NB4 (cell line): Measurements from ENCODE around the gene STT3B.
A peak's percentile ranks its signal among the peaks of the same experiment; 100 is the strongest.

Experiments
- DNase-seq: peaks from one replicate; pipeline ENCODE4 v3.0.0; 2010; ENCODE audit warnings: low read depth
- H3K4me3 ChIP-seq: one replicate; pipeline ENCODE4 v1.5.1; 2011; ENCODE audit warnings: mild to moderate bottlenecking, low read depth, low read length, moderate library complexity
- MYC ChIP-seq: IDR thresholded peaks from 2 replicates; pipeline ENCODE4 v1.6.1; 2011; ENCODE audit warnings: low read depth, low read length
- POLR2A ChIP-seq: IDR thresholded peaks from 2 replicates; pipeline ENCODE4 v1.6.1; 2011; ENCODE audit warnings: mild to moderate bottlenecking; ENCODE audit not compliant: insufficient read length; ENCODE audit errors: extremely low read depth
- TF ChIP-seq, protein P1 (sequence below): IDR thresholded peaks from 2 replicates; pipeline ENCODE4 v1.6.1; 2011; ENCODE audit warnings: low read depth, low read length
- TF ChIP-seq, protein P2 (sequence below): IDR thresholded peaks from one replicate; pipeline ENCODE4 v1.5.1; 2012; ENCODE audit warnings: low read depth, low read length

The STT3B gene

DNA sequence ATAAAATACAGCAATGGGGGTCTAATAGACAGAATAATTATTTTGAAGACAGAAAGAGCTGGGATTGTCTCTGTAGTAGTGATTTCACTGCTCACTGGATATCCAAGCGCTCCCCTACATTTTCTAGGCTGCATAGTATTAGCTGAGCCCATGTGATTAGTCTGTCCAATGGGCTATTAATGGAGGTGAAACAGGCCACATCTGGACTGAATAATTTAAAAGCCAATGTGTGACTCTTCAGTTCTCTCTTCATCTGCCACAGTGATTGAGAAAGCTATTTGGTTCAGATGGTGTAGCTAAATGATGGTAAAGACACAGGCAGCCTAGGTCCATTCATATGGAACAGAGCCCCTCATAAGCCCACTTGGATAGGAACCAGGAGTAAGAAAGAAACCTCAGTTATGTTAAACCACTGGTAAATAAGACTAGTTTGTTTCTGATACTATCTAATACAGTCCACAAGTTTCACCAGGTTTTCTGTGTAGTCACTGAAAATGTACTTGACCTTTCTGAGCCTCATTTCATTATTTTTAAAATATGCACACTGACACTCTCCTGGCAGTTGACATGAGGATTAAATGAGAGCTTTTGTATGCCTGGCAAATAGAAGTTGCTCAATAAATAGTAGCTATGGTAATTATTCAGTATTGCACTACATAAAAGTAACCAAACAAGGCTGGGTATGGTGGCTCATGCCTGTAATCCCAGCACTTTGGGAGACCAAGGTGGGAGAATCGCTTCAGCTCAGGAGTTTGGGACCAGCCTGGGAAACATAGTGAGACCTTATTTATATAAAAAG lies 17.0 kb upstream of the STT3B start:
- no peak for DNase-seq
- H3K4me3 ChIP-seq = no peak overlapping the region
- TF ChIP-seq MYC (no peak), POLR2A (no peak)
- TF ChIP-seq, protein P1, sequence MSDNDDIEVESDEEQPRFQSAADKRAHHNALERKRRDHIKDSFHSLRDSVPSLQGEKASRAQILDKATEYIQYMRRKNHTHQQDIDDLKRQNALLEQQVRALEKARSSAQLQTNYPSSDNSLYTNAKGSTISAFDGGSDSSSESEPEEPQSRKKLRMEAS = no peak
- TF ChIP-seq, protein P2, sequence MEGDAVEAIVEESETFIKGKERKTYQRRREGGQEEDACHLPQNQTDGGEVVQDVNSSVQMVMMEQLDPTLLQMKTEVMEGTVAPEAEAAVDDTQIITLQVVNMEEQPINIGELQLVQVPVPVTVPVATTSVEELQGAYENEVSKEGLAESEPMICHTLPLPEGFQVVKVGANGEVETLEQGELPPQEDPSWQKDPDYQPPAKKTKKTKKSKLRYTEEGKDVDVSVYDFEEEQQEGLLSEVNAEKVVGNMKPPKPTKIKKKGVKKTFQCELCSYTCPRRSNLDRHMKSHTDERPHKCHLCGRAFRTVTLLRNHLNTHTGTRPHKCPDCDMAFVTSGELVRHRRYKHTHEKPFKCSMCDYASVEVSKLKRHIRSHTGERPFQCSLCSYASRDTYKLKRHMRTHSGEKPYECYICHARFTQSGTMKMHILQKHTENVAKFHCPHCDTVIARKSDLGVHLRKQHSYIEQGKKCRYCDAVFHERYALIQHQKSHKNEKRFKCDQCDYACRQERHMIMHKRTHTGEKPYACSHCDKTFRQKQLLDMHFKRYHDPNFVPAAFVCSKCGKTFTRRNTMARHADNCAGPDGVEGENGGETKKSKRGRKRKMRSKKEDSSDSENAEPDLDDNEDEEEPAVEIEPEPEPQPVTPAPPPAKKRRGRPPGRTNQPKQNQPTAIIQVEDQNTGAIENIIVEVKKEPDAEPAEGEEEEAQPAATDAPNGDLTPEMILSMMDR = no peak

DNA sequence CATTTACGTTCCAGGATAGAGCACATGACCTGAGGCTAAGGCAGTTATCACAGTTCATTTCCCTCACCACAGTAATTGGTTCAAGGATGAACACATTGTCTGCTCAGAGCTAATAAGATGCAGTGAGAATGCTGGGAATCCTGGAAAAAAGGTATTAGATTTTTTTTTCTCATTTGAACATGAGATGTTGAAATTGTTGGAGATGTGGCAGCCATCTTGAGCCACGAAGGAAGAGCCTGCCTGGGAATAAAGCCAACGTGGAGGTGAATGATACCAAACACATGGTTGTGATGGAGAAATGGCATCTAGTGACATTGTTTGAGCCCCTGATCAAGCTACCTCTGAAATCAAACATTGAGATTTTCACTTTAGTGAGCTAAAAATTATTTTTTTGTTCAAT lies 16.0 kb upstream of the STT3B start:
- TF ChIP-seq, protein P2 = no peak
- TF ChIP-seq, protein P1 = no peak
- TF ChIP-seq POLR2A (no peak), MYC (no peak)
- DNase-seq = no peak
- no peak overlapping the region for H3K4me3 ChIP-seq

DNA sequence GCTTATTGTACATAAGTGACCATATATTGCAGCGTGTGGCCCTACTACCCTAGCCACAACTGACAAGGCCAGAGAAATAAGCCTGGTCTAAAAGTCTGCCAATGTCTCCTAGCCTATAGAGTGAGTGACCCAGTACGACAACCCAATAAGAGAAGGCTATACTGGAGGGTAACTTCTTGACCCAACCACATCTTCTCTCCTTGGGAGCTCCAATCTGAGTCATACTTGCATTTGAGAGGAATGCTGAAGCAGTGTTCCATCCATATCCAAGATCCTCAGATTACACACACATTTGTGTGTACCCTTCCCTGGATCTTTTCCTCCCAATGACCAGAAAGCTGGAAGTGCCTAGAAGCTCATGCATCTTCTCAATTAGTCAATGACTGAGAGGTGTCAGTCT lies 11.3 kb upstream of the STT3B start:
- peak; percentile 20 for DNase-seq
- no peak overlapping the region for H3K4me3 ChIP-seq
- TF ChIP-seq, protein P1 = no peak
- TF ChIP-seq, protein P2 = no peak
- TF ChIP-seq MYC (no peak), POLR2A (no peak)

DNA sequence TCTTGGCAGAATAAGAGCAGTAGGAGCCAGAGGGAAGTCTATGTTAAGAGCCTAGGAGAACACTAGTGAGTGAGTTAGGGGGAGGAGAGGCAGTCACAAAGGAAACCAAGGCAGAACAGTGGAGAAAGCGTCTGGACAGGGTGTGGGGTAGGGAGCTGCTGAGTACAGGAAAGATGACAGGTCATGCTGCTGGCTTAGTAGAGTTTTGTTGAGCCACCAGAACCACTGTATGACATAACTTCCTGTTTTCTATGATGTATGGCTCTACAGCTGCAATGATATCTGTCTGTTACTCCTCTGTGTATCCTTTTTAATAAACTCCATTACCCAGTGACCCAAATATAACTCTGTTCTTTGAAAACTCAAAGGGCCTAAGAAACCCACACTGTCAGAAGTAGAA lies 10.6 kb upstream of the STT3B start:
- peak; percentile 90 for DNase-seq

DNA sequence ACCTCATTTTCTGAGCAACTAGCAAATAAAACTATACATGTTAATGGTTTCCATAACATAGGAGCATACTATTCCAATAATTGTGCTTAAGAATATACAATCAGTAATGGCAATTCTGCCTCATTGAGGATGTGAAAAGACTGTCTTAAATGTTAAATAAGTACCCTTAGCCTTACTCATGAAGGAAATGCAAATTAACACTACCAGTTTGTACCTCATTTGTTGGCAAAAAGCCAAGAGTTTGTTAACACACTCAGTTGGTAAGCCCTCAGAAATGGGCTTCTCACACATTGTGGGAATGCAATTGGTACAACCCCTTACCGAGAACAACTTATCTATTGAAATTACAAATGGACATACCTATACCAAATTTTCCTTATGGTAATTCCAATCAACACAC lies 9.2 kb upstream of the STT3B start:
- no peak for DNase-seq
- TF ChIP-seq, protein P1 = no peak
- TF ChIP-seq MYC (no peak), POLR2A (no peak)
- TF ChIP-seq, protein P2 = no peak
- H3K4me3 ChIP-seq = no peak overlapping the region

More for the DNA sequence above, 10.6 kb upstream of the STT3B start:
- TF ChIP-seq, protein P1 = peak; percentile 39; the same call in 1 of the 2 replicates
- TF ChIP-seq, protein P2 = no peak
- TF ChIP-seq MYC (peak; percentile 24; the same call in 1 of the 2 replicates), POLR2A (no peak)
- no peak overlapping the region for H3K4me3 ChIP-seq
